Astrocyte (in vitro differentiated cells and primary cell): ENCODE results near the gene MAB21L1. TPM values are rescaled to one million over a fixed set of nuclear protein-coding genes. Genes with fewer than 3 reads are reported as not detected.

Experiments
- DNase-seq: peaks from one replicate; pipeline ENCODE4 v3.0.0-alpha.2; 2010; ENCODE audit warnings: low read depth
- FAIRE-seq: peaks from 2 replicates; lab custom pipeline; 2011; peaks lifted over from hg19 to GRCh38; lab: Jason Lieb, UNC
- H2AFZ ChIP-seq: 2 replicates; pipeline ENCODE4 v1.6.0; 2012; ENCODE audit warnings: low read depth, low read length, inconsistent platforms
- H3K27ac ChIP-seq: 2 replicates; pipeline ENCODE4 v1.5.1; 2011; ENCODE audit warnings: low read depth, low read length, inconsistent platforms
- H3K27me3 ChIP-seq: 2 replicates; pipeline ENCODE4 v1.6.0; 2011; ENCODE audit warnings: low read length, inconsistent platforms; ENCODE audit not compliant: insufficient read depth
- H3K36me3 ChIP-seq: 2 replicates; pipeline ENCODE4 v1.5.1; 2011; ENCODE audit warnings: low read length, inconsistent platforms; ENCODE audit not compliant: insufficient read depth
- H3K4me1 ChIP-seq: 2 replicates; pipeline ENCODE4 v1.5.1; 2011; ENCODE audit warnings: low read length, inconsistent platforms; ENCODE audit not compliant: insufficient read depth
- H3K4me2 ChIP-seq: 2 replicates; pipeline ENCODE4 v1.6.0; 2012; ENCODE audit warnings: low read length, inconsistent platforms
- H3K4me3 ChIP-seq: 2 replicates; pipeline ENCODE4 v1.5.1; 2011; ENCODE audit warnings: low read depth, mild to moderate bottlenecking, low read length, inconsistent platforms; ENCODE audit not compliant: insufficient read depth
- H3K79me2 ChIP-seq: 2 replicates; pipeline ENCODE4 v1.6.0; 2012; ENCODE audit warnings: mild to moderate bottlenecking, low read length, inconsistent platforms; ENCODE audit not compliant: insufficient read depth
- H3K9ac ChIP-seq: 2 replicates; pipeline ENCODE4 v1.6.0; 2012; ENCODE audit warnings: mild to moderate bottlenecking, low read length, inconsistent platforms
- H3K9me3 ChIP-seq: 2 replicates; pipeline ENCODE4 v1.5.1; 2012; ENCODE audit warnings: low read depth, mild to moderate bottlenecking, low read length, inconsistent platforms; ENCODE audit not compliant: insufficient read depth
- H4K20me1 ChIP-seq: 2 replicates; pipeline ENCODE4 v1.6.0; 2012; ENCODE audit warnings: low read length, inconsistent platforms; ENCODE audit not compliant: insufficient read depth
- H3K27ac Mint-ChIP-seq: one replicate; pipeline ENCODE4 v1.8.0; 2021; ENCODE audit warnings: mild to moderate bottlenecking, mixed read lengths; ENCODE audit not compliant: unreplicated experiment
- H3K27me3 Mint-ChIP-seq: one replicate; pipeline ENCODE4 v1.8.0; 2021; ENCODE audit warnings: low read depth, mixed read lengths; ENCODE audit not compliant: unreplicated experiment
- H3K36me3 Mint-ChIP-seq: one replicate; pipeline ENCODE4 v1.8.0; 2021; ENCODE audit warnings: low read depth, mixed read lengths; ENCODE audit not compliant: unreplicated experiment
- H3K4me1 Mint-ChIP-seq: one replicate; pipeline ENCODE4 v1.8.0; 2021; ENCODE audit warnings: low read depth, mixed read lengths; ENCODE audit not compliant: unreplicated experiment
- H3K4me3 Mint-ChIP-seq: one replicate; pipeline ENCODE4 v1.8.0; 2021; ENCODE audit warnings: mild to moderate bottlenecking, moderate library complexity, mixed read lengths; ENCODE audit not compliant: unreplicated experiment
- H3K9me3 Mint-ChIP-seq: one replicate; pipeline ENCODE4 v1.8.0; 2021; ENCODE audit warnings: mild to moderate bottlenecking, mixed read lengths; ENCODE audit not compliant: unreplicated experiment
- EZH2 ChIP-seq: IDR thresholded peaks from 2 replicates; pipeline ENCODE4 v1.6.1; 2012; ENCODE audit warnings: mild to moderate bottlenecking, low read length, inconsistent platforms; ENCODE audit not compliant: insufficient read depth
- total RNA-seq: library from RNA; stranded (reverse); gene quantifications from 2 replicates; pipeline ENCODE4 v1.2.1, GENCODE V29; 2021
- TF ChIP-seq, protein P1 (sequence below): IDR thresholded peaks from 2 replicates; pipeline ENCODE4 v1.5.1; 2011; ENCODE audit warnings: low read depth, mild to moderate bottlenecking, inconsistent platforms, low read length, moderate library complexity; ENCODE audit not compliant: insufficient read depth

Gene MAB21L1
- total RNA-seq, 1 donor from 2014 or later, result 2.9 TPM

- Histone ChIP-seq H3K4me2 (no peak overlapping the region), H3K79me2 (no peaks in the 10 kb centered on the region), H3K4me1 (no peaks in the 10 kb centered on the region), H3K9ac (no peak overlapping the region), H3K27ac (no peak overlapping the region), H3K36me3 (no peaks in the 10 kb centered on the region), H3K4me3 (no peak overlapping the region), H3K27me3 (no peaks in the 10 kb centered on the region), H4K20me1 (no peaks in the 10 kb centered on the region), H3K9me3 (no peaks in the 10 kb centered on the region), H2AFZ (no peak overlapping the region)
- DNase-seq (no peak), FAIRE-seq (no peak)
- TF ChIP-seq EZH2, result no peak
- TF ChIP-seq, protein P1, sequence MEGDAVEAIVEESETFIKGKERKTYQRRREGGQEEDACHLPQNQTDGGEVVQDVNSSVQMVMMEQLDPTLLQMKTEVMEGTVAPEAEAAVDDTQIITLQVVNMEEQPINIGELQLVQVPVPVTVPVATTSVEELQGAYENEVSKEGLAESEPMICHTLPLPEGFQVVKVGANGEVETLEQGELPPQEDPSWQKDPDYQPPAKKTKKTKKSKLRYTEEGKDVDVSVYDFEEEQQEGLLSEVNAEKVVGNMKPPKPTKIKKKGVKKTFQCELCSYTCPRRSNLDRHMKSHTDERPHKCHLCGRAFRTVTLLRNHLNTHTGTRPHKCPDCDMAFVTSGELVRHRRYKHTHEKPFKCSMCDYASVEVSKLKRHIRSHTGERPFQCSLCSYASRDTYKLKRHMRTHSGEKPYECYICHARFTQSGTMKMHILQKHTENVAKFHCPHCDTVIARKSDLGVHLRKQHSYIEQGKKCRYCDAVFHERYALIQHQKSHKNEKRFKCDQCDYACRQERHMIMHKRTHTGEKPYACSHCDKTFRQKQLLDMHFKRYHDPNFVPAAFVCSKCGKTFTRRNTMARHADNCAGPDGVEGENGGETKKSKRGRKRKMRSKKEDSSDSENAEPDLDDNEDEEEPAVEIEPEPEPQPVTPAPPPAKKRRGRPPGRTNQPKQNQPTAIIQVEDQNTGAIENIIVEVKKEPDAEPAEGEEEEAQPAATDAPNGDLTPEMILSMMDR, result no peak
- no peak overlapping the region for H3K4me3 Mint-ChIP-seq
- H3K36me3 Mint-ChIP-seq, result peaks cover 2% of the 10 kb centered on the region
- H3K27ac Mint-ChIP-seq, result no peak overlapping the region
- H3K4me1 Mint-ChIP-seq, result peaks cover 1% of the 10 kb centered on the region
- H3K9me3 Mint-ChIP-seq, result no peaks in the 10 kb centered on the region
- no peaks in the 10 kb centered on the region for H3K27me3 Mint-ChIP-seq
Measured at GRCh38 chr13:35518337-35518946, 42.0 kb upstream of the MAB21L1 start.

DNA sequence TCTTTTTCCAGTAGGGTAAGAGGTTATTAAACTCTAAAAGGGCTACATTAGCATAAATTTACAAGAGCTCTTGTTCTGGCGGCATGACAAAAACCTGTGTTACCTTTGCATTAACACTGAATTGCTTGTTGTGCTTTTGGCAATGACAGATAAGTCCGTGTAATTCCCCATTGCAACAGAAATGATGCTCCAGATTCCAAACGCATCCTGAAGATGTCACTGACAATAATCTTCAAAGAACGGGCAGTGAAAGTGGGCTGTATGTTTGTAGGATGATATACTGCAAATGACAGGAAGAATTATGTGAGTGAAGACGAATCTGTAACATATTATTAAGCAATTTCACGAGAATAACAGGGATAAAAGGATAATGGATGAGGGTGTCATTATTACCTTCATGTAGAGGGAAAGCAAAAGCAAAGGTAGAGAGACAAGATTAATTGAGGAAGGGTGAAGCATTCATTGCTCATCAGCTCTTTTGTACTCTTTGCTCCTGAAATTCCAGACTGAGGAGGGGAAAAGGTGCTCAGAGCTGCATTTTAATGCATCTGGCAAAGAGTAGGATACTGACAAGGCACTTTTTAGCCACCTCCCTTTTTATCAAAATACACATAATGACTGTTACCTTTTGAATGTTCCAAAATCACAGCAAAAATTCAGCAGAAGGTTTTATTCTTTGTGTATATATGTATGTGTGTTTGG lies 38.5 kb upstream of the MAB21L1 start:
- Mint-ChIP-seq H3K9me3 (no peaks in the 10 kb centered on the region), H3K4me3 (no peak overlapping the region), H3K4me1 (peaks cover 7% of the 10 kb centered on the region), H3K36me3 (no peaks in the 10 kb centered on the region), H3K27ac (no peak overlapping the region), H3K27me3 (no peaks in the 10 kb centered on the region)
- H3K4me2 ChIP-seq, result no peak overlapping the region
- H3K4me3 ChIP-seq, result no peak overlapping the region
- peaks cover 9% of the 10 kb centered on the region for H3K4me1 ChIP-seq
- no peak overlapping the region for H3K9ac ChIP-seq
- no peaks in the 10 kb centered on the region for H3K79me2 ChIP-seq
- H3K36me3 ChIP-seq, result no peaks in the 10 kb centered on the region
- no peaks in the 10 kb centered on the region for H3K27me3 ChIP-seq
- no peak overlapping the region for H3K27ac ChIP-seq
- no peak overlapping the region for H2AFZ ChIP-seq
- H3K9me3 ChIP-seq, result no peaks in the 10 kb centered on the region
- no peaks in the 10 kb centered on the region for H4K20me1 ChIP-seq
- FAIRE-seq (no peak), DNase-seq (no peak)
- TF ChIP-seq, protein P1, result no peak
- TF ChIP-seq EZH2, result no peak

DNA sequence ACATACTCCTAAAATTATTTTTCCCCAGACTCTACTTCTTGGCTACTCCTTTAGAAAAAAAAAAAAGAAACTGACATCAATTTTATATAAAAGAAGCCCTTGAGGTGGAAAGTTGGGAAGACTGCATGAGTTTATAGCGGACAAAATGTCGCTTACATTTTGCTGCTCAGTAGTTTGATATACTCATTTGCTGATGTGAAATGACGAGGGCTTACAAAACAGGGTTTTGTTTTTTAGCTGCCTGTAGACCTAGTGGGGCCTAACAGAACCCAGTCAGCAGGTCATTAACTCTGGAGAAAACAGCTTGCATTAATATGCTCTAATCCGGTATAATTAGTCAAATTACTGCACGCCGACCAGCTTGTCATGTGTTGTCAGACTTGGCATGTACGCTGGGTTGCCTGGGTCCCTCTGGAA lies 37.6 kb upstream of the MAB21L1 start:
- FAIRE-seq, result no peak
- Histone ChIP-seq H4K20me1 (no peaks in the 10 kb centered on the region), H3K9me3 (no peaks in the 10 kb centered on the region), H3K36me3 (no peaks in the 10 kb centered on the region), H3K4me1 (peaks cover 9% of the 10 kb centered on the region), H2AFZ (no peak overlapping the region), H3K79me2 (no peaks in the 10 kb centered on the region), H3K4me3 (no peak overlapping the region), H3K4me2 (no peak overlapping the region), H3K27ac (no peak overlapping the region), H3K9ac (no peak overlapping the region), H3K27me3 (no peaks in the 10 kb centered on the region)
- H3K9me3 Mint-ChIP-seq, result no peaks in the 10 kb centered on the region
- DNase-seq, result no peak
- no peak for TF ChIP-seq EZH2
- TF ChIP-seq, protein P1, result no peak
- peaks cover 7% of the 10 kb centered on the region for H3K4me1 Mint-ChIP-seq
- no peaks in the 10 kb centered on the region for H3K27me3 Mint-ChIP-seq
- H3K4me3 Mint-ChIP-seq, result no peak overlapping the region
- H3K27ac Mint-ChIP-seq, result no peak overlapping the region
- no peaks in the 10 kb centered on the region for H3K36me3 Mint-ChIP-seq
